IMR-90 (cell line): Measurements from ENCODE around the gene SV2C. TPM values are rescaled to one million over a fixed set of nuclear protein-coding genes. Genes with fewer than 3 reads are reported as not detected.

Experiments
- ATAC-seq: fragments of 200-7000 bp; cut with Tn5 transposase; 2 replicates; pipeline ENCODE4 v1.9.1; 2020; ENCODE audit warnings: low read depth, mild to moderate bottlenecking, moderate library complexity
- BruUV-seq: library from RNA; stranded (reverse); fragments of 400-500 nt; replicated peaks from 2 replicates; lab custom pipeline; 2021; lab: Mats Ljungman, UMichigan
- CTCF ChIA-PET: fragments of 300-600 bp; formaldehyde crosslinking; extraction: SDS; loops from one replicate; lab custom pipeline; 2021; ENCODE audit warnings: antibody characterized with exemption; lab: Yijun Ruan, JAX
- POLR2A ChIA-PET: fragments of 300-600 bp; sonication (Branson Sonifier 250); formaldehyde crosslinking; loops from one replicate; lab custom pipeline; 2022; ENCODE audit warnings: antibody characterized with exemption; ENCODE audit not compliant: unreplicated experiment; lab: Charles Lee
- DNase-seq: peaks from one replicate; pipeline ENCODE4 v3.0.0; 2013
- H2AFZ ChIP-seq: replicated peaks from 2 replicates; pipeline ENCODE3; 2013; ENCODE audit warnings: low read length, mild to moderate bottlenecking; ENCODE audit not compliant: poor library complexity
- H2AK5ac ChIP-seq: 2 replicates; pipeline ENCODE4 v1.6.1; 2013; ENCODE audit warnings: low read depth, low read length, inconsistent platforms
- H2AK9ac ChIP-seq: replicated peaks from 2 replicates; pipeline ENCODE3; 2013; ENCODE audit warnings: mild to moderate bottlenecking, low read depth, low read length, moderate library complexity; ENCODE audit not compliant: poor library complexity
- H2BK120ac ChIP-seq: 2 replicates; pipeline ENCODE4 v1.6.1; 2013; ENCODE audit warnings: low read depth, low read length, inconsistent platforms
- H2BK15ac ChIP-seq: 3 replicates; pipeline ENCODE4 v1.6.1; 2013; ENCODE audit warnings: low read depth, low read length, inconsistent platforms
- H2BK20ac ChIP-seq: 2 replicates; pipeline ENCODE4 v1.6.1; 2013; ENCODE audit warnings: low read depth, mild to moderate bottlenecking, inconsistent platforms, low read length, moderate library complexity
- H2BK5ac ChIP-seq: 2 replicates; pipeline ENCODE4 v1.6.1; 2013; ENCODE audit warnings: mild to moderate bottlenecking, low read depth, low read length, inconsistent platforms; ENCODE audit not compliant: poor library complexity, severe bottlenecking
- H3K14ac ChIP-seq: replicated peaks from 2 replicates; pipeline ENCODE4 v1.6.1; 2013; ENCODE audit warnings: low read depth, low read length, inconsistent platforms
- H3K18ac ChIP-seq: 2 replicates; pipeline ENCODE4 v1.6.1; 2013; ENCODE audit warnings: low read depth, low read length, control low read depth
- H3K23ac ChIP-seq: 2 replicates; pipeline ENCODE4 v1.6.1; 2013; ENCODE audit warnings: low read depth, low read length, inconsistent platforms
- H3K27ac ChIP-seq: 2 replicates; pipeline ENCODE4 v1.5.1; 2013; ENCODE audit warnings: mild to moderate bottlenecking, control low read depth, low read length; ENCODE audit not compliant: insufficient read depth
- H3K27me3 ChIP-seq: 2 replicates; pipeline ENCODE4 v1.6.1; 2013; ENCODE audit warnings: low read length; ENCODE audit not compliant: control insufficient read depth, insufficient read depth
- H3K36me3 ChIP-seq: 2 replicates; pipeline ENCODE4 v1.6.1; 2013; ENCODE audit warnings: low read length, mixed read lengths; ENCODE audit not compliant: control insufficient read depth, insufficient read depth
- H3K4ac ChIP-seq: 2 replicates; pipeline ENCODE4 v1.6.1; 2013; ENCODE audit warnings: low read depth, low read length, inconsistent platforms
- H3K4me1 ChIP-seq: 2 replicates; pipeline ENCODE4 v1.6.1; 2013; ENCODE audit warnings: low read length, mixed read lengths; ENCODE audit not compliant: control insufficient read depth, insufficient read depth
- H3K4me2 ChIP-seq: 2 replicates; pipeline ENCODE4 v1.6.1; 2013; ENCODE audit warnings: low read depth, mild to moderate bottlenecking, control low read depth, low read length, moderate library complexity
- H3K4me3 ChIP-seq: 2 replicates; pipeline ENCODE4 v1.5.1; 2013; ENCODE audit warnings: low read depth, mild to moderate bottlenecking, control low read depth, low read length, moderate library complexity; ENCODE audit not compliant: insufficient read depth
- H3K56ac ChIP-seq: 2 replicates; pipeline ENCODE4 v1.6.1; 2013; ENCODE audit warnings: low read length, inconsistent platforms; ENCODE audit not compliant: insufficient read depth; ENCODE audit errors: extremely low read depth
- H3K79me1 ChIP-seq, 2 experiments: 2 replicates each; pipeline ENCODE4 v1.6.1; 2013; ENCODE audit warnings: low read length in 2 of 2, inconsistent platforms in 1 of 2, low read depth in 1 of 2
- H3K9ac ChIP-seq: 2 replicates; pipeline ENCODE4 v1.6.1; 2013; ENCODE audit warnings: low read depth, low read length, control low read depth
- H3K9me1 ChIP-seq: 2 replicates; pipeline ENCODE4 v1.6.1; 2013; ENCODE audit warnings: low read length, inconsistent platforms; ENCODE audit not compliant: insufficient read depth
- H3K9me3 ChIP-seq: 2 replicates; pipeline ENCODE4 v1.6.1; 2013; ENCODE audit warnings: low read length; ENCODE audit not compliant: control insufficient read depth, insufficient read depth
- H4K20me1 ChIP-seq: 2 replicates; pipeline ENCODE4 v1.6.1; 2013; ENCODE audit warnings: low read length, inconsistent platforms; ENCODE audit not compliant: insufficient read depth
- H4K5ac ChIP-seq: 2 replicates; pipeline ENCODE4 v1.6.1; 2013; ENCODE audit warnings: mild to moderate bottlenecking, low read depth, low read length, control low read depth
- H4K8ac ChIP-seq, 2 experiments: 2 replicates each; pipeline ENCODE4 v1.6.1; 2013; ENCODE audit warnings: low read depth in 2 of 2, low read length in 2 of 2, control low read depth in 1 of 2, inconsistent platforms in 1 of 2
- H4K91ac ChIP-seq: 2 replicates; pipeline ENCODE4 v1.6.1; 2013; ENCODE audit warnings: low read depth, low read length, inconsistent platforms; ENCODE audit not compliant: insufficient read depth
- BHLHE40 ChIP-seq: fragments of 150-350 bp; IDR thresholded peaks from 2 replicates; pipeline ENCODE4 v1.6.1; 2016; ENCODE audit warnings: mild to moderate bottlenecking, low read depth, low read length
- CEBPB ChIP-seq: IDR thresholded peaks from 2 replicates; pipeline ENCODE4 v1.6.1; 2012; ENCODE audit warnings: low read depth, low read length, improper control_type of control experiment
- CHD1 ChIP-seq: IDR thresholded peaks from 2 replicates; pipeline ENCODE4 v1.6.1; 2012; ENCODE audit warnings: low read depth, low read length, improper control_type of control experiment
- CTCF ChIP-seq: conservative IDR thresholded peaks from 2 replicates; pipeline ENCODE4 v1.5.1; 2012; ENCODE audit warnings: mild to moderate bottlenecking, low read depth, low read length, improper control_type of control experiment
- ELK1 ChIP-seq: fragments of 150-350 bp; IDR thresholded peaks from 2 replicates; pipeline ENCODE4 v1.6.1; 2016; ENCODE audit warnings: low read depth, mild to moderate bottlenecking, low read length, moderate library complexity, borderline replicate concordance
- FOS ChIP-seq: fragments of 150-350 bp; IDR thresholded peaks from 2 replicates; pipeline ENCODE4 v1.6.1; 2016; ENCODE audit warnings: low read depth, low read length
- MAFK ChIP-seq: IDR thresholded peaks from 2 replicates; pipeline ENCODE4 v1.6.1; 2012; ENCODE audit warnings: low read depth, low read length, improper control_type of control experiment
- MAZ ChIP-seq: IDR thresholded peaks from 2 replicates; pipeline ENCODE4 v1.6.1; 2012; ENCODE audit warnings: low read depth, mild to moderate bottlenecking, low read length, improper control_type of control experiment, moderate library complexity, borderline replicate concordance
- MXI1 ChIP-seq: IDR thresholded peaks from 2 replicates; pipeline ENCODE4 v1.6.1; 2012; ENCODE audit warnings: low read depth, mild to moderate bottlenecking, low read length, moderate library complexity, borderline replicate concordance
- NFE2L2 ChIP-seq: fragments of 150-350 bp; IDR thresholded peaks from 2 replicates; pipeline ENCODE4 v1.6.1; 2016; ENCODE audit warnings: low read depth, mild to moderate bottlenecking, low read length
- POLR2A ChIP-seq: IDR thresholded peaks from 2 replicates; pipeline ENCODE4 v1.6.1; 2012; ENCODE audit warnings: mild to moderate bottlenecking, low read depth, low read length
- RAD21 ChIP-seq: IDR thresholded peaks from 2 replicates; pipeline ENCODE4 v1.6.1; 2012; ENCODE audit warnings: low read length, improper control_type of control experiment
- RCOR1 ChIP-seq: IDR thresholded peaks from 2 replicates; pipeline ENCODE4 v1.6.1; 2012; ENCODE audit warnings: mild to moderate bottlenecking, low read length, improper control_type of control experiment; ENCODE audit not compliant: insufficient replicate concordance
- RFX5 ChIP-seq: IDR thresholded peaks from 2 replicates; pipeline ENCODE4 v1.8.0; 2012; ENCODE audit warnings: low read depth, mild to moderate bottlenecking, low read length, moderate library complexity
- SMC3 ChIP-seq: fragments of 150-350 bp; IDR thresholded peaks from 2 replicates; pipeline ENCODE4 v1.6.1; 2016; ENCODE audit warnings: low read depth, mild to moderate bottlenecking, antibody characterized with exemption, low read length, moderate library complexity
- USF2 ChIP-seq: fragments of 150-350 bp; IDR thresholded peaks from 2 replicates; pipeline ENCODE4 v1.6.1; 2017; ENCODE audit warnings: mild to moderate bottlenecking, antibody characterized with exemption, low read length, low read depth
- WGBS, 2 experiments: methylation state at CpG; one replicate each; pipeline versions ENCODE4 v1.1.5 to v1.1.7; 2013; ENCODE audit warnings: missing lambda C conversion rate in 2 of 2; ENCODE audit not compliant: insufficient read length in 1 of 2; ENCODE audit errors: extremely low coverage in 2 of 2; 5-methylcytosine and 5-hydroxymethylcytosine counted together
- dilution Hi-C: fragments of 300-500 bp; cut with HindIII; formaldehyde crosslinking; loops from one replicate; pipeline ENCODE4 v1.14.3; 2018; ENCODE audit warnings: low sequenced_read_pairs; ENCODE audit not compliant: unreplicated experiment
- in situ Hi-C: fragments of 300-500 bp; cut with MboI; formaldehyde crosslinking; loops from 3 replicates; pipeline ENCODE4 v1.14.3; 2019; ENCODE audit warnings: low sequenced_read_pairs, inconsistent platforms, mixed read lengths
- intact Hi-C: fragments of 100-400 bp; cut with micrococcal nuclease; formaldehyde crosslinking; loops from 2 replicates; pipeline ENCODE4 v1.10.0; 2022
- polyA plus RNA-seq, 3 experiments: library from polyadenylated mRNA; depleted of rRNA; stranded (reverse); fragments of >200 nt; gene quantifications; 2 replicates each; pipeline ENCODE4 v1.2.3, GENCODE V29; 2012; ENCODE audit warnings: low replicate concordance in 1 of 3
- total RNA-seq: library from RNA; depleted of rRNA; stranded (reverse); fragments of >200 nt; gene quantifications from 2 replicates; pipeline ENCODE4 v1.2.3, GENCODE V29; 2012

Gene SV2C
- total and polyA plus RNA-seq, 2 of the 4 experiments (the other 2 are of a cell fraction) = not detected

GRCh38 chr5:76400466-76400865 is 317.3 kb downstream of the SV2C start:
- Histone ChIP-seq H3K23ac (no peak overlapping the region), H4K5ac (no peak overlapping the region), H3K4me2 (no peak overlapping the region), H3K56ac (no peak overlapping the region), H3K4me1 (no peaks in the 10 kb centered on the region), H2BK15ac (no peak overlapping the region), H2AK5ac (no peak overlapping the region), H3K14ac (no peak overlapping the region), H3K36me3 (no peaks in the 10 kb centered on the region), H4K8ac (no peak overlapping the region), H3K4me3 (no peak overlapping the region), H2BK5ac (no peak overlapping the region), H3K9me1 (no peaks in the 10 kb centered on the region), H4K91ac (no peak overlapping the region), H3K18ac (no peak overlapping the region), H3K4ac (no peak overlapping the region), H3K9me3 (no peaks in the 10 kb centered on the region), H3K79me1 (no peaks in the 10 kb centered on the region), H3K9ac (no peak overlapping the region), H2BK120ac (no peak overlapping the region), H2BK20ac (no peak overlapping the region), H2AFZ (no peak overlapping the region), H4K20me1 (no peaks in the 10 kb centered on the region), H2AK9ac (no peak overlapping the region), H3K27ac (no peak overlapping the region), H3K27me3 (peaks cover 41% of the 10 kb centered on the region)
- DNase-seq (no peak), ATAC-seq (no peak)
- ChIA-PET CTCF (no interaction called here), POLR2A (no interaction called here)
- dilution Hi-C loops (no loop called here), in situ Hi-C loops (no loop called here), intact Hi-C loops (loop anchor here (5.0 to 10.0 kb wide), 2 partner anchors 182 to 374 kb away; no protein-coding TSS in a partner anchor)
- WGBS, 2 experiments = 90% methylated on average over 2 of the region's 5 CpGs; no CpG with 5 or more reads in 1 of the 2 experiments
- TF ChIP-seq MXI1 = no peak
- no peak for TF ChIP-seq MAZ
- no peak for TF ChIP-seq FOS
- no peak for TF ChIP-seq RCOR1
- TF ChIP-seq ELK1 = no peak
- TF ChIP-seq CEBPB = no peak
- TF ChIP-seq MAFK = no peak
- no peak for TF ChIP-seq NFE2L2
- TF ChIP-seq CHD1 = no peak
- TF ChIP-seq RFX5 = no peak
- TF ChIP-seq BHLHE40 = no peak
- no peak for TF ChIP-seq SMC3
- TF ChIP-seq USF2 = no peak
- TF ChIP-seq CTCF = no peak
- no peak for TF ChIP-seq POLR2A
- TF ChIP-seq RAD21 = no peak
- no TSS peak for BruUV-seq
